ENCODE measurements around the gene GNB4.

The GNB4 gene

GRCh38 chr3:179451265-179452175 is at the start of gene GNB4:
Gene GNB4, minus strand, starts transcription at chr3:179451470. Its CDS starts 25,270 bp downstream, at chr3:179426200.
- H2AFZ ChIP-seq (ENCODE audit: low read length): peak within 1 kb of the TSS; percentile 99
- H3K79me2 ChIP-seq (ENCODE audit: insufficient read depth, low read length): peaks cover 41% of the 10 kb centered on the region
- peak within 1 kb of the TSS; percentile 85 for H3K4me2 ChIP-seq (ENCODE audit: low read depth, low read length, poor library complexity, severe bottlenecking)
- no peaks in the 10 kb centered on the region for H4K20me1 ChIP-seq (ENCODE audit: insufficient read depth, low read length, poor library complexity, severe bottlenecking)
- H3K4me3 ChIP-seq (ENCODE audit: low read length, poor library complexity, severe bottlenecking): peak within 1 kb of the TSS; percentile 91
- no peaks in the 10 kb centered on the region for H3K36me3 ChIP-seq (ENCODE audit: insufficient read depth, low read length)
- peak within 1 kb of the TSS; percentile 77 for H3K9ac ChIP-seq (ENCODE audit: low read depth, low read length, poor library complexity, severe bottlenecking)
- no peaks in the 10 kb centered on the region for H3K9me3 ChIP-seq (ENCODE audit: insufficient read depth, low read depth, low read length)
- no peaks in the 10 kb centered on the region for H3K9me2 ChIP-seq (replicated peaks; ENCODE audit: low read depth, low read length)
- TF ChIP-seq CTCF (conservative IDR thresholded peaks at IDR 0.05; ENCODE audit: low read length) (no peak), EZH2phosphoT487 (IDR thresholded peaks at IDR 0.05; ENCODE audit: borderline replicate concordance) (no peak)
- no peaks in the 10 kb centered on the region for H3K27me3 ChIP-seq (ENCODE audit: insufficient read depth, low read length, poor library complexity, severe bottlenecking)
- H3F3A ChIP-seq (ENCODE audit: low read depth): no peaks in the 10 kb centered on the region; the same call in 1 of the 2 replicates
- H3K4me1 ChIP-seq (ENCODE audit: insufficient read depth, low read length, poor library complexity, severe bottlenecking): peaks cover 36% of the 10 kb centered on the region

GRCh38 chr3:179495483-179495882 is 44.2 kb upstream of the GNB4 start:
- H3K27me3 ChIP-seq (ENCODE audit: insufficient read depth, low read length, poor library complexity, severe bottlenecking): no peaks in the 10 kb centered on the region
- no peaks in the 10 kb centered on the region for H3K36me3 ChIP-seq (ENCODE audit: insufficient read depth, low read length)
- H3K4me3 ChIP-seq (ENCODE audit: low read length, poor library complexity, severe bottlenecking): no peak overlapping the region
- no peak overlapping the region for H2AFZ ChIP-seq (ENCODE audit: low read length)
- H3K4me2 ChIP-seq (ENCODE audit: low read depth, low read length, poor library complexity, severe bottlenecking): no peak overlapping the region
- TF ChIP-seq EZH2phosphoT487 (IDR thresholded peaks at IDR 0.05; ENCODE audit: borderline replicate concordance): no peak
- no peaks in the 10 kb centered on the region for H3F3A ChIP-seq (ENCODE audit: low read depth)
- H3K4me1 ChIP-seq (ENCODE audit: insufficient read depth, low read length, poor library complexity, severe bottlenecking): no peaks in the 10 kb centered on the region
- peaks cover 24% of the 10 kb centered on the region for H3K9me3 ChIP-seq (ENCODE audit: insufficient read depth, low read depth, low read length)
- H3K79me2 ChIP-seq (ENCODE audit: insufficient read depth, low read length): no peaks in the 10 kb centered on the region
- H4K20me1 ChIP-seq (ENCODE audit: insufficient read depth, low read length, poor library complexity, severe bottlenecking): no peaks in the 10 kb centered on the region
- H3K9me2 ChIP-seq (replicated peaks; ENCODE audit: low read depth, low read length): no peaks in the 10 kb centered on the region
- H3K9ac ChIP-seq (ENCODE audit: low read depth, low read length, poor library complexity, severe bottlenecking): no peak overlapping the region

DNA sequence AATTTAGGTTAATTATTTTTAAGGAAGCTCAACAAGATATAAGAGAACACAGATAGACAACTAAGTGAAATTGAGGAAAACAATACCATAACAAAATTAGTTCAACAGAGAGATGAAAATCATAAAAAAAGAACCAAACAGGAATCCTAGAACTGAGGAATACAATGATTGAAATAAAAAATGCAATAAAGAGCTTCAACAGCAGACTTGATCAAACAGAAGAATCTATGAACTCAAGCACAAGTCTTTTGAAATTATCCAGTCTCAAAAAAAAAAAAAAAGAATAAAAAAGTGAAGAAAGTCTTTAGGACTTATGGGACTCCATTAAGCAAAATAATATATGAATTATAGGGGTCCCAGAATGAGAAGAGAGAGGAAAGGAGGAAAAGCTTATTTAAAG is 42.0 kb upstream of the GNB4 start:
- H3K9me3 ChIP-seq (ENCODE audit: insufficient read depth, low read depth, low read length): peaks cover 28% of the 10 kb centered on the region
- H3K4me1 ChIP-seq (ENCODE audit: insufficient read depth, low read length, poor library complexity, severe bottlenecking): no peaks in the 10 kb centered on the region
- no peaks in the 10 kb centered on the region for H3K9me2 ChIP-seq (replicated peaks; ENCODE audit: low read depth, low read length)
- no peak overlapping the region for H3K9ac ChIP-seq (ENCODE audit: low read depth, low read length, poor library complexity, severe bottlenecking)
- no peak overlapping the region for H3K4me3 ChIP-seq (ENCODE audit: low read length, poor library complexity, severe bottlenecking)
- no peak overlapping the region for H3K4me2 ChIP-seq (ENCODE audit: low read depth, low read length, poor library complexity, severe bottlenecking)
- H3K79me2 ChIP-seq (ENCODE audit: insufficient read depth, low read length): no peaks in the 10 kb centered on the region
- no peak for TF ChIP-seq EZH2phosphoT487 (IDR thresholded peaks at IDR 0.05; ENCODE audit: borderline replicate concordance)
- no peak for TF ChIP-seq CTCF (conservative IDR thresholded peaks at IDR 0.05; ENCODE audit: low read length)
- no peaks in the 10 kb centered on the region for H3K27me3 ChIP-seq (ENCODE audit: insufficient read depth, low read length, poor library complexity, severe bottlenecking)
- no peak overlapping the region for H2AFZ ChIP-seq (ENCODE audit: low read length)
- H3F3A ChIP-seq (ENCODE audit: low read depth): no peaks in the 10 kb centered on the region
- H4K20me1 ChIP-seq (ENCODE audit: insufficient read depth, low read length, poor library complexity, severe bottlenecking): no peaks in the 10 kb centered on the region
- H3K36me3 ChIP-seq (ENCODE audit: insufficient read depth, low read length): no peaks in the 10 kb centered on the region

Measured in Loucy (cell line).